Activated CD8-positive, alpha-beta T cell treated with anti-CD3 and anti-CD28 coated beads, Interleukin-2, amount 10 ng/mL, durations not matched to agents 7 days and 5 days (primary cell): ENCODE measurements around the gene NSG2. TPM values are rescaled to one million over a fixed set of nuclear protein-coding genes. Genes with fewer than 3 reads are reported as not detected.
"Not testable (repeated sequence)": the region's sequence is repeated elsewhere in the genome, so short reads cannot be mapped to it uniquely, and the experiment has no call there.

Experiments used
- ATAC-seq: fragments of 150-1000 bp; cut with Tn5 transposase; one replicate; pipeline ENCODE4 v1.10.0; 2021; ENCODE audit warnings: moderate library complexity
- CTCF ChIA-PET: fragments of 350-600 bp; sonication (Branson Sonifier 250); formaldehyde crosslinking; loops from one replicate; lab custom pipeline; 2021; ENCODE audit warnings: antibody characterized with exemption; lab: Charles Lee
- POLR2A ChIA-PET: fragments of 350-600 bp; sonication (Branson Sonifier 250); formaldehyde crosslinking; loops from one replicate; lab custom pipeline; 2021; ENCODE audit warnings: antibody characterized with exemption; lab: Charles Lee
- DNase-seq: peaks from one replicate; pipeline ENCODE4 v3.0.0-alpha.2; 2020
- H3K27ac Mint-ChIP-seq: one replicate; pipeline ENCODE4 v1.8.0; 2021; ENCODE audit warnings: mild to moderate bottlenecking, mixed read lengths
- H3K27me3 Mint-ChIP-seq: one replicate; pipeline ENCODE4 v1.8.0; 2021; ENCODE audit warnings: low read depth, mixed read lengths
- H3K36me3 Mint-ChIP-seq: one replicate; pipeline ENCODE4 v1.8.0; 2021; ENCODE audit warnings: low read depth, mixed read lengths
- H3K4me1 Mint-ChIP-seq: one replicate; pipeline ENCODE4 v1.8.0; 2021; ENCODE audit warnings: low read depth, mixed read lengths
- H3K4me3 Mint-ChIP-seq: one replicate; pipeline ENCODE4 v1.8.0; 2021; ENCODE audit warnings: mild to moderate bottlenecking, mixed read lengths
- H3K9me3 Mint-ChIP-seq: one replicate; pipeline ENCODE4 v1.8.0; 2022; ENCODE audit warnings: mixed read lengths; ENCODE audit not compliant: insufficient read depth
- total RNA-seq, 2 experiments: library from RNA; stranded (reverse); gene quantifications; one replicate each; pipeline ENCODE4 v1.2.3, GENCODE V29; 2021

NSG2 gene
- total RNA-seq, 2 experiments from 2014 or later = not detected

DNA sequence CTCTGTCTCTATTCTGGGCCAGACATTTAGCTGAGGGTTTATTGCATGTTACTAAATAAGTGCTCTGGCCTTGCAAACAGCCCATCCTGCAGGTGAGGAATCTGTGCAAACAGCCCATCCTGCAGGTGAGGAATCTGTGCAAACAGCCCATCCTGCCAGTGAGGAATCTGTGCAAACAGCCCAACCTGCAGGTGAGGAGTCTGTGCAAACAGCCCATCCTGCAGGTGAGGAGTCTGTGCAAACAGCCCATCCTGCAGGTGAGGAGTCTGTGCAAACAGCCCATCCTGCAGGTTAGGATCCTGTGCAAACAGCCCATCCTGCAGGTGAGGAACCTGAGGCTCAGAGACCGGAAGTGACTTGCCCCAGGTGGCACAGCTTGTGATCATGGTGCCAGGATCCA, 101.5 kb downstream of the NSG2 start:
- H3K27ac Mint-ChIP-seq, ATAC-seq, H3K27me3 Mint-ChIP-seq, POLR2A ChIA-PET, H3K4me3 Mint-ChIP-seq, H3K36me3 Mint-ChIP-seq, H3K4me1 Mint-ChIP-seq, H3K9me3 Mint-ChIP-seq, DNase-seq: not testable (repeated sequence)
- CTCF ChIA-PET = interaction anchor here (0.7 kb wide), 1 partner anchor 15 kb away, joined by 3 read pairs; no protein-coding TSS in a partner anchor

DNA sequence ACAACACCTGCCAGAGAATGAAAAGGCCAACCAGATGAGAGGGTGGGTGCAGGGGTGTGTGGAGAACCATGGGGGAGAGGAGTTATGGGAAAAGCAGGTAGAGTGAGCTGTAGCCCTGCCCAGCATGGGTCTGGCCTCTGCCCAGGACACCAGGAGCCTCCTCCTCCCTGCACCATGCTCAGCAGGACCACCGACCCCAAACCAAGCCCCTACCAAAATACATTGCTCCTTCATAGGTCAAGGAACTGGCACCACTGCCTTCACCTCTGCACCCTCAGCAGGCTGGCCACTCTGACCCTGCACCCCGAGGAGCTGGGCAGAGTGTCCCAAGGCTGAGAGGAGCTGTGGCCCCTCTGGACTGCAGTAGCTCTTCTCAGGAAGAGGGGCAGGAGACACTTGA, 102.0 kb downstream of the NSG2 start:
- DNase-seq (no peak), ATAC-seq (no peak)
- ChIA-PET CTCF (no interaction called here), POLR2A (no interaction called here)
- Mint-ChIP-seq H3K4me3 (no peak overlapping the region), H3K27me3 (no peaks in the 10 kb centered on the region), H3K36me3 (no peaks in the 10 kb centered on the region), H3K9me3 (no peaks in the 10 kb centered on the region), H3K27ac (no peak overlapping the region), H3K4me1 (no peaks in the 10 kb centered on the region)

DNA sequence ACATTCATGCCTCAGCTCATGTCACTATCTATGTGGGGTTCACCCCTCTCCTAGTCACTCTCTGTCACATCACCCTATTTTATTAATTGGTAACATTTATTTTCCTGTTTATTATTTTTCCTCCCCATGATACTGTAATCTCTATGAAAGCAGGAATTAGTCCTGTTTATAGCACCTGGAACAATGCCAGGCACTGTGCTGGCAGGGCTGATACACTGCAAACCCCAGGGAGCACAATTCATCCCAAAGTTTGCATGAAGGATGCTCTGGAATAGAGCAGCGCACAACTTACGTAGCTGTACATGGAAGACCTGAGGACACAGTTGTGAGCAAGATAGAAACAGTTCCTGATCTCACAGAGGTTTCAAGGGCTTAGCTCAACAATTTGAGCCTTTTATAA, 103.2 kb downstream of the NSG2 start:
- Mint-ChIP-seq H3K36me3 (no peaks in the 10 kb centered on the region), H3K4me1 (no peaks in the 10 kb centered on the region), H3K4me3 (no peak overlapping the region), H3K27ac (no peak overlapping the region), H3K27me3 (no peaks in the 10 kb centered on the region), H3K9me3 (no peaks in the 10 kb centered on the region)
- POLR2A ChIA-PET = no interaction called here
- CTCF ChIA-PET = no interaction called here
- no peak for ATAC-seq
- DNase-seq = no peak

DNA sequence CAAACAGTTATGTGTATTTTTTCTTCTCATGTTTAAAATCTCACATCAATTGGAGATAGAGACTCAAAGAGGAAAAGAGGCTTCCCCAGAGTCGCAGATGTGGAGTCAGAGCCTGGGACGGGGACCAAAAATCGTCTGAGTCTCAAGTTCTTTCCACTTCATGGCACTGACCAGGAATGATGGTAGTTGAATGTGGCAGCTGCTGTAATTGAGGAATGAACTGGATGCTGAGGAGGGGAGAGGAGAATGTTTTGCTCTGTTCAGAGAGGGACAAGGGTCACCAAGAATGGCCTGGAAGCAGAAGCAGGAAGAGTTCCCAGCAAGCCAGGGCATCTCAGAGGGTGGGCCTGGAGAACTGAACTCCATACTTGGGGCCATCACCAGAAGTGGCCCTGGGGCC, 103.9 kb downstream of the NSG2 start:
- DNase-seq = no peak
- no peak overlapping the region for H3K27ac Mint-ChIP-seq
- CTCF ChIA-PET = no interaction called here
- peaks cover 1% of the 10 kb centered on the region for H3K9me3 Mint-ChIP-seq
- H3K36me3 Mint-ChIP-seq = no peaks in the 10 kb centered on the region
- no peaks in the 10 kb centered on the region for H3K4me1 Mint-ChIP-seq
- POLR2A ChIA-PET = no interaction called here
- ATAC-seq = no peak
- no peak overlapping the region for H3K4me3 Mint-ChIP-seq
- H3K27me3 Mint-ChIP-seq = no peaks in the 10 kb centered on the region

DNA sequence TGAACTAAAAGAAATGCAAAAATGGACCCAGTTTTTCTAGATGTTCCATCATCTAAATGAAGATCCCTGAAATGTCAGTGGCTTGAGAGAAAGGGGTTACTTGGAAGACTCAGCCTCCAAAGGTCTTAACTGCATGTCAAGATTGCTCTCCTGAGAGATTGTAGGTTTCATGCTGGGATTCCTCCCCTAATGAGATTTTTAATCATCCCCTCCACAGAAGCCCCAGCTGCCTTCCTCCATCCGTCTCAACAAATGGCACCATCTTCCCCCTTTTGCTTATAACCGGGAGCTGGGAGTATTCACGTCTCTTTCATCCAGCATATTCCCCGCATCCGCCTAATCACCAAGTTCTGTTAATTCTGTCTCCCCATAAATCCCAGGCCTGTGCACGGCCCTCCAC, 104.5 kb downstream of the NSG2 start:
- ChIA-PET POLR2A (no interaction called here), CTCF (no interaction called here)
- Mint-ChIP-seq H3K27ac (no peak overlapping the region), H3K9me3 (peaks cover 7% of the 10 kb centered on the region), H3K27me3 (no peaks in the 10 kb centered on the region), H3K36me3 (no peaks in the 10 kb centered on the region), H3K4me3 (no peak overlapping the region), H3K4me1 (no peaks in the 10 kb centered on the region)
- DNase-seq (no peak), ATAC-seq (no peak)

DNA sequence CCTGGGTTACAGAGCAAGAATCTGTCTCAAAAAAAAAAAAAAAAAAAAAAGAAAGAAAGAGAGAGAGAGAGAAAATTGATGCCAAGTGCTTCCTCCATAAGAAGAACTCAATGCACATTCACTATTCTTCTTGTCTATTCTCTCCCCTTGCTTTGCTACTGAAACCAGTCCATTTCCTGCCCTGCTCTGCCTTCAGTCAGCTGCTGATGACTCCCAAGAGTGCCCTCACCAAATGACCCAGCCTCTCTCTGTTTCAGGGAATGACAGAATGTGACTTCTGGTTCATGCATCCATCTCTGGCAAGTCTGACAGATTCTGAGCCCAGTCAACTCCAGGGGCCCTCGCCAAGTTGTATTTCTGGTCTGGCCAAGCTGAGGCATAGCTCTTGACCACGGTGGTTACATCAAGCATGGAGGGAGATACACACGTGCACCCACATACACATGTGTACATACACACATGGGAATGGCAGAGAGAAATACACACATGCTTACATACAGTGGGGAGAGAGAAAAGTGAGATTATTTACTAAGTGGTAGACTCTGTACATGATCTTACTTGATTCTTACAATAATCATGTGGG, 106.2 kb downstream of the NSG2 start:
- Mint-ChIP-seq H3K27me3 (no peaks in the 10 kb centered on the region), H3K27ac (no peak overlapping the region), H3K9me3 (peaks cover 10% of the 10 kb centered on the region), H3K4me3 (no peak overlapping the region), H3K4me1 (no peaks in the 10 kb centered on the region), H3K36me3 (no peaks in the 10 kb centered on the region)
- DNase-seq (no peak), ATAC-seq (no peak)
- ChIA-PET CTCF (no interaction called here), POLR2A (no interaction called here)

DNA sequence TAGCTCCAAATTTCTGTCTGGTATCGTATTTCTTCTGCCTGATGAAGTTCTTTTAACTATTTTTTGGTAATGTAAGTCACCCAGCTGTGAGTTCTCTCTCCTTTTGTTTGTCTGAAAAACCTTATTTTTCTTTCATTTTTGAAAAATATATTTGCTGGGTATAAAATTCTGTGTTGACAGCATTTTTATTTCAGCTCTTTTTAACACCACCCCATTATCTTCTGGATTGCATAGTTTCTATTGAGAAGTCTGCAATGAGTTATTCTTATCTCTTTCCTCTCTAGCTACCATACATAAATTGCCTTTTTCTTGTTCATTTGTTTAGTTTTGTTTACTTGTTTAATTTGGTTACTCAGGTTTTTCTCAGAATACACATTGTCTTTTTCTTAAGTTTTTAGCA, 109.1 kb downstream of the NSG2 start:
- Mint-ChIP-seq H3K27ac (no peak overlapping the region), H3K36me3 (no peaks in the 10 kb centered on the region), H3K4me3 (no peak overlapping the region), H3K4me1 (no peaks in the 10 kb centered on the region), H3K27me3 (no peaks in the 10 kb centered on the region), H3K9me3 (peaks cover 10% of the 10 kb centered on the region)
- POLR2A ChIA-PET = no interaction called here
- DNase-seq (no peak), ATAC-seq (no peak)
- CTCF ChIA-PET = no interaction called here

DNA sequence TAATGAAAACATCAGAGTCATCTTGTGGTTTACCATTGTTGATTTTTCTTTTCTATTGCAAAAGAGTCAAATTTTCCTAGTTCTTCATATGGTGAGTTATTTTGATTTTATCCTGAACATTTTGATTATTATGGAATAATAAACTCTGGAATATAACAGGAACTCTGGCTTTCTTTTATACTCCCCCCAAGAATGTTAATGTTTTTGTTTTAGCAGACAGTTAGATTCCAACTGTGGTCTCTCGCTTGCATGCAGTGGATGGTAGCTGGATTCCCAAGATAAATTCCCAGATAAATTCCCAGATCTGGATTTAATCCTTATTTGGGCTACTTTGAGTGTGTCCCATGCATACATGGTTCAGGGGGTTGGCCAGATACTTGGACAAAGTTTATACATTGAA, 109.8 kb downstream of the NSG2 start:
- Mint-ChIP-seq H3K4me1 (no peaks in the 10 kb centered on the region), H3K27me3 (no peaks in the 10 kb centered on the region), H3K27ac (no peak overlapping the region), H3K36me3 (no peaks in the 10 kb centered on the region), H3K4me3 (no peak overlapping the region), H3K9me3 (peaks cover 10% of the 10 kb centered on the region)
- no peak for ATAC-seq
- CTCF ChIA-PET = no interaction called here
- no peak for DNase-seq
- POLR2A ChIA-PET = no interaction called here

DNA sequence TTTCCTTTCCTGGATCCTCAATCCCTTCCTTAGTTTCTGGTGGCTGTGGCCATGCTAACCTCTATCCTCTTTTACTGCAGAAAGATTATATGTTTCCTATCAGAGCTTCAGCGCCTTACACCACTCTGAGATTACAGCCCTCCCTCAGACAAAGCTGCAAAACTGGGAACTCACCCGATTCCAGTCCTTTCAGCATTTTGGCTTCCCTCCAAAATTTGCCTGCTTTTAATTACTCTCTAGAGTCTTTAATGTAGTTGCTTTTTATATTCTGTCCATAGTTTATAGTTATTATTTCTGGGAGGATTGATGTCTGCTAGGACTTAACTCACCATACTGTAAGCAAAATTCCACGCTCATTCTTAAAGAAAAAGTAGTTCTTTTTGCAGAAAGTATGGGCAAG, 110.2 kb downstream of the NSG2 start:
- no peaks in the 10 kb centered on the region for H3K36me3 Mint-ChIP-seq
- peaks cover 10% of the 10 kb centered on the region for H3K9me3 Mint-ChIP-seq
- H3K4me1 Mint-ChIP-seq = no peaks in the 10 kb centered on the region
- DNase-seq (no peak), ATAC-seq (no peak)
- no peaks in the 10 kb centered on the region for H3K27me3 Mint-ChIP-seq
- no peak overlapping the region for H3K4me3 Mint-ChIP-seq
- ChIA-PET CTCF (no interaction called here), POLR2A (no interaction called here)
- H3K27ac Mint-ChIP-seq = no peak overlapping the region

DNA sequence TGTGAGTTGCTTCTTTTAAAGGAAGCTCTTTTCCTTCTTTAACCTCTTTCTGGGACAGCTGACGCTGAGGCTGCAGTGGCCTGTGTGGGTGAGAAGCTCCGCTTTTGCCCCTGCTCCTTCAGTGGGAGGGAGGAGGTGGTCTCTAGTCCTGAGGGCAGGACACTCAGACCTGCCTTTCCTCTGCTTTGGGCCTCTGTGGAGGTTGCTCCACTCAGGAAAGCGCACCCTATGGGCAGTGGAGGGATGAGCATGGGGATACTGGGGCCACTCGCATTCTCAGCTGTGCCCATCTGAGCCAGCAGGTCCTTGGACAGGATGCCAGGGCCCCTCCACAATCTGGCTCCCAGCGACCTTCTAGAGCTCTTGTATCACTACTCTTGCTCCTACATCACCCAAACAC, 111.5 kb downstream of the NSG2 start:
- H3K27me3 Mint-ChIP-seq = no peaks in the 10 kb centered on the region
- peaks cover 10% of the 10 kb centered on the region for H3K9me3 Mint-ChIP-seq
- no peak for DNase-seq
- H3K4me3 Mint-ChIP-seq = no peak overlapping the region
- POLR2A ChIA-PET = no interaction called here
- no peak for ATAC-seq
- no peaks in the 10 kb centered on the region for H3K4me1 Mint-ChIP-seq
- no peaks in the 10 kb centered on the region for H3K36me3 Mint-ChIP-seq
- no peak overlapping the region for H3K27ac Mint-ChIP-seq
- CTCF ChIA-PET = no interaction called here

Other genes with a start within 250 kb of the NSG2 start
- 10 to 100 TPM; 10.5 to 12.3 TPM for gene CPEB4, start 157.4 kb upstream of the NSG2 start, total RNA-seq
- gene C5orf47, start 56.5 kb upstream of the NSG2 start, total RNA-seq = not detected